ENCODE results near the gene MRPS9.

DNA sequence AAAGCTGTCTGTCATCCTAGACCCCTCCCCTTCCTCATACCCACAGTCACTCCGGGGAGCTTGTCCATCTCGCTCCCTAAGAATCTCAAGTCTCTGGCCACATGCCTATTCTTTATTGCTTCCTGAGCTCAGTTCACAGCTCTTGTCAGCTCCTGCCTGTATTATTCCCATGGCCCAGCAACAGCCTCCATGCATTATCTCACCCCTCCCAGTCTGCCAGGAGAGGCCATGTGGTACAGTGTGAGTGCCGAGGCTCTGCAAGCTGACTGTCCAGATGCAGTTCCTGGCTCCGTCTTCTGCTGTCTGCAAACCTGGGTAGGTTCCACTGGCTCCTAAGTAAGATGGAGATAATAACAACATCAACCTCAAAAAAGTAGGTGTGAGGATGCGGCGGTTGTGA lies 79.7 kb downstream of the MRPS9 start:
- TF ChIP-seq CTCF (optimal IDR thresholded peaks at IDR 0.05 in 1 of 3, IDR thresholded peaks at IDR 0.05 in 1 of 3, conservative IDR thresholded peaks at IDR 0.05 in 1 of 3; ENCODE audit: extremely low read depth in 1 of 3, insufficient read depth in 2 of 3, low read length in 3 of 3), result no peak
- TF ChIP-seq EZH2 (IDR thresholded peaks at IDR 0.05; ENCODE audit: low read length), result no peak
